HL-60 (cell line): ENCODE measurements around the gene MARCO.

Experiments
- DNase-seq, 2 experiments: peaks; one replicate each; pipeline ENCODE4 v3.0.0-alpha.2; 2010 to 2020; ENCODE audit warnings: low read depth in 1 of 2, low spot score in 1 of 2
- H3K27ac ChIP-seq: fragments of 250-450 bp; sonication (Bioruptor Pico); replicated peaks from 2 replicates; pipeline ENCODE4 v1.5.1; 2020; ENCODE audit warnings: mild to moderate bottlenecking, moderate library complexity
- H3K27me3 ChIP-seq: fragments of 250-450 bp; sonication (Bioruptor Pico); 2 replicates; pipeline ENCODE4 v1.5.1; 2021; ENCODE audit warnings: mild to moderate bottlenecking, moderate library complexity; ENCODE audit not compliant: insufficient read depth, poor library complexity, severe bottlenecking
- H3K4me3 ChIP-seq: replicated peaks from 2 replicates; pipeline ENCODE4 v1.5.1; 2011; ENCODE audit warnings: mild to moderate bottlenecking, control low read depth, low read length; ENCODE audit not compliant: insufficient read depth
- GABPA ChIP-seq: IDR thresholded peaks from 2 replicates; pipeline ENCODE4 v1.6.1; 2012; ENCODE audit warnings: low read depth
- POLR2AphosphoS5 ChIP-seq: IDR thresholded peaks from 2 replicates; pipeline ENCODE4 v1.6.1; 2012; ENCODE audit warnings: low read depth
- SPI1 ChIP-seq: IDR thresholded peaks from 2 replicates; pipeline ENCODE4 v1.6.1; 2012; ENCODE audit warnings: low read depth, mild to moderate bottlenecking, borderline replicate concordance
- TF ChIP-seq, protein P1 (sequence below): IDR thresholded peaks from 2 replicates; pipeline ENCODE4 v1.6.1; 2012; ENCODE audit warnings: low read depth; ENCODE audit not compliant: insufficient replicate concordance
- TF ChIP-seq, protein P2 (sequence below): IDR thresholded peaks from one replicate; pipeline ENCODE4 v1.5.1; 2011; ENCODE audit warnings: low read length, control low read depth, inconsistent platforms; ENCODE audit not compliant: insufficient read depth

MARCO gene

GRCh38 chr2:118903029-118903351 lies 39.0 kb upstream of the MARCO start:
- Histone ChIP-seq H3K27ac (peak overlapping the region; percentile 75), H3K27me3 (no peaks in the 10 kb centered on the region), H3K4me3 (no peak overlapping the region)
- TF ChIP-seq, protein P1, sequence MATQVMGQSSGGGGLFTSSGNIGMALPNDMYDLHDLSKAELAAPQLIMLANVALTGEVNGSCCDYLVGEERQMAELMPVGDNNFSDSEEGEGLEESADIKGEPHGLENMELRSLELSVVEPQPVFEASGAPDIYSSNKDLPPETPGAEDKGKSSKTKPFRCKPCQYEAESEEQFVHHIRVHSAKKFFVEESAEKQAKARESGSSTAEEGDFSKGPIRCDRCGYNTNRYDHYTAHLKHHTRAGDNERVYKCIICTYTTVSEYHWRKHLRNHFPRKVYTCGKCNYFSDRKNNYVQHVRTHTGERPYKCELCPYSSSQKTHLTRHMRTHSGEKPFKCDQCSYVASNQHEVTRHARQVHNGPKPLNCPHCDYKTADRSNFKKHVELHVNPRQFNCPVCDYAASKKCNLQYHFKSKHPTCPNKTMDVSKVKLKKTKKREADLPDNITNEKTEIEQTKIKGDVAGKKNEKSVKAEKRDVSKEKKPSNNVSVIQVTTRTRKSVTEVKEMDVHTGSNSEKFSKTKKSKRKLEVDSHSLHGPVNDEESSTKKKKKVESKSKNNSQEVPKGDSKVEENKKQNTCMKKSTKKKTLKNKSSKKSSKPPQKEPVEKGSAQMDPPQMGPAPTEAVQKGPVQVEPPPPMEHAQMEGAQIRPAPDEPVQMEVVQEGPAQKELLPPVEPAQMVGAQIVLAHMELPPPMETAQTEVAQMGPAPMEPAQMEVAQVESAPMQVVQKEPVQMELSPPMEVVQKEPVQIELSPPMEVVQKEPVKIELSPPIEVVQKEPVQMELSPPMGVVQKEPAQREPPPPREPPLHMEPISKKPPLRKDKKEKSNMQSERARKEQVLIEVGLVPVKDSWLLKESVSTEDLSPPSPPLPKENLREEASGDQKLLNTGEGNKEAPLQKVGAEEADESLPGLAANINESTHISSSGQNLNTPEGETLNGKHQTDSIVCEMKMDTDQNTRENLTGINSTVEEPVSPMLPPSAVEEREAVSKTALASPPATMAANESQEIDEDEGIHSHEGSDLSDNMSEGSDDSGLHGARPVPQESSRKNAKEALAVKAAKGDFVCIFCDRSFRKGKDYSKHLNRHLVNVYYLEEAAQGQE: no peak
- TF ChIP-seq POLR2AphosphoS5: no peak; the same call in 1 of the 2 replicates
- TF ChIP-seq SPI1: no peak
- no peak for TF ChIP-seq GABPA
- DNase-seq: no peak

GRCh38 chr2:118903551-118904479 lies 38.2 kb upstream of the MARCO start:
- Histone ChIP-seq H3K4me3 (no peak overlapping the region), H3K27me3 (no peaks in the 10 kb centered on the region), H3K27ac (peak overlapping the region; percentile 75)
- TF ChIP-seq, protein P2, sequence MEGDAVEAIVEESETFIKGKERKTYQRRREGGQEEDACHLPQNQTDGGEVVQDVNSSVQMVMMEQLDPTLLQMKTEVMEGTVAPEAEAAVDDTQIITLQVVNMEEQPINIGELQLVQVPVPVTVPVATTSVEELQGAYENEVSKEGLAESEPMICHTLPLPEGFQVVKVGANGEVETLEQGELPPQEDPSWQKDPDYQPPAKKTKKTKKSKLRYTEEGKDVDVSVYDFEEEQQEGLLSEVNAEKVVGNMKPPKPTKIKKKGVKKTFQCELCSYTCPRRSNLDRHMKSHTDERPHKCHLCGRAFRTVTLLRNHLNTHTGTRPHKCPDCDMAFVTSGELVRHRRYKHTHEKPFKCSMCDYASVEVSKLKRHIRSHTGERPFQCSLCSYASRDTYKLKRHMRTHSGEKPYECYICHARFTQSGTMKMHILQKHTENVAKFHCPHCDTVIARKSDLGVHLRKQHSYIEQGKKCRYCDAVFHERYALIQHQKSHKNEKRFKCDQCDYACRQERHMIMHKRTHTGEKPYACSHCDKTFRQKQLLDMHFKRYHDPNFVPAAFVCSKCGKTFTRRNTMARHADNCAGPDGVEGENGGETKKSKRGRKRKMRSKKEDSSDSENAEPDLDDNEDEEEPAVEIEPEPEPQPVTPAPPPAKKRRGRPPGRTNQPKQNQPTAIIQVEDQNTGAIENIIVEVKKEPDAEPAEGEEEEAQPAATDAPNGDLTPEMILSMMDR: no peak
- TF ChIP-seq, protein P1: no peak
- DNase-seq: no peak

DNA sequence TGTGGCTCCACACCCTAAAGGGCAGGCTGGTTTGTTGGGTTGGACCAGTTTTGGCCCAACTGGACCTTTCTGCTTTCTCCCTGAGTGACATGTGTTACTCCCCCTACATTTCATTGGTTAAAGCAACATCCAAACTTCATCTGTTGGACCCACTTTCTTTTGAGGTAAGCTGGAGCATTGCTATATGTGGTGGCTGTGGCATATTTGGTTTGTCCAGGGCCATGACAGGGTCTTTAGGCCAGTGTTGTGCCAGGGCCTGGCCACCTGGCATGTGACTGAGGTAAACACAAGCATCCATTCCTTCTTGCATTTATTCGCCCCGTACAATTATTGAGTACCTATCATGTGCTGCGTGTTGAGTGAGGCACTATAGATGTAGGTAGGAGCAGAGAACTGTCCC lies 36.8 kb upstream of the MARCO start:
- Histone ChIP-seq H3K4me3 (no peak overlapping the region), H3K27ac (no peak overlapping the region), H3K27me3 (no peaks in the 10 kb centered on the region)
- TF ChIP-seq SPI1: no peak
- TF ChIP-seq, protein P1: no peak
- no peak for TF ChIP-seq GABPA
- no peak for TF ChIP-seq POLR2AphosphoS5
- no peak for DNase-seq

DNA sequence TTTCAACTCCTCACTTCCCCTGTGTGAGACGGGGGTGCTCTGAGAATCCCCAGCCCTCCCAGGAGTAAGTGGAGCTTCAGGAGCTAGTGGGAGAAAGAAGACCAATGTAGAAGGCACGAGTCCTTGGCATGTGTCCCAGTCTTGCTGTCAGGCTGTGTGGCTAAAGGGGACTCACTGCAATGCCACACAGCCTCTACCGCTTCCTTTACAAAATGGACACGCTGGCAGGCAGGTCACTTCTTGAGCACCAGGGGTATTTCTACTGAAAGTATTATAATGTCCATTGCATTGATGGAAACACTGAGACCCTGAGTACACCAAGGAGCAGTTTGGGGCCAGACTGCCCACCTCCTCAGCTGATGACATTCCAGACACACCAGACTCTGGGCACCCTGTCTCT lies 35.8 kb upstream of the MARCO start:
- DNase-seq: no peak
- Histone ChIP-seq H3K27ac (no peak overlapping the region), H3K27me3 (no peaks in the 10 kb centered on the region), H3K4me3 (no peak overlapping the region)
- TF ChIP-seq, protein P2: no peak
- TF ChIP-seq SPI1 (no peak), POLR2AphosphoS5 (no peak), GABPA (no peak)
- TF ChIP-seq, protein P1: no peak
